ENCODE results near the gene KCTD10. TPM values are rescaled to one million over a fixed set of nuclear protein-coding genes. Genes with fewer than 3 reads are reported as not detected.

The KCTD10 gene
- total and polyA plus RNA-seq, 9 of the 15 experiments (the other 6 are each of a cell fraction or from before 2014, with no cell fraction given) = 1.9 to 37.5 (median 15.7) TPM

DNA sequence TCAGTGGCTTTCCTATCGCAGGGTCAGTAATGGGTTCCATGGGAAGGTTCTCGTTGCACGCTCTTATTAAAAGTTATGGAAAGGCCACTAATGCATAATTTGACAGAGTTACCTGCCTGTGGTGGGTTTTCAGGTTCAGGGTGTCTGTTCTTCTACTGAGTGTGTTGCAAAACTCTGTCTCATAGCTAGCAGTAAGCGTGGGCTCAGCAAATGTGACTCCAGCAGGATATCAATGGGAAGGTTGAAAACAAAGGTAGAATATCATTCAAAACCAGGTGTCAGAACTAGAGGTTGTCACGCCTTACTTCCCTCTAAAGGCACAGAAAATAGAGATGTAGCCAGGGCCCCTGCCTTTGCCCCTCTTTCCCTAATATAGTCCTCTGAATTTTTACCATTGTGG is 25.2 kb upstream of the KCTD10 start (continued):
- TF ChIP-seq CHCHD3 (CRISPR knock-in tag; IDR thresholded peaks at IDR 0.05) (no peak), BRF1 (IDR thresholded peaks at IDR 0.05; ENCODE audit: borderline replicate concordance, extremely low read depth, insufficient read length) (no peak)
- TF ChIP-seq, protein P1, sequence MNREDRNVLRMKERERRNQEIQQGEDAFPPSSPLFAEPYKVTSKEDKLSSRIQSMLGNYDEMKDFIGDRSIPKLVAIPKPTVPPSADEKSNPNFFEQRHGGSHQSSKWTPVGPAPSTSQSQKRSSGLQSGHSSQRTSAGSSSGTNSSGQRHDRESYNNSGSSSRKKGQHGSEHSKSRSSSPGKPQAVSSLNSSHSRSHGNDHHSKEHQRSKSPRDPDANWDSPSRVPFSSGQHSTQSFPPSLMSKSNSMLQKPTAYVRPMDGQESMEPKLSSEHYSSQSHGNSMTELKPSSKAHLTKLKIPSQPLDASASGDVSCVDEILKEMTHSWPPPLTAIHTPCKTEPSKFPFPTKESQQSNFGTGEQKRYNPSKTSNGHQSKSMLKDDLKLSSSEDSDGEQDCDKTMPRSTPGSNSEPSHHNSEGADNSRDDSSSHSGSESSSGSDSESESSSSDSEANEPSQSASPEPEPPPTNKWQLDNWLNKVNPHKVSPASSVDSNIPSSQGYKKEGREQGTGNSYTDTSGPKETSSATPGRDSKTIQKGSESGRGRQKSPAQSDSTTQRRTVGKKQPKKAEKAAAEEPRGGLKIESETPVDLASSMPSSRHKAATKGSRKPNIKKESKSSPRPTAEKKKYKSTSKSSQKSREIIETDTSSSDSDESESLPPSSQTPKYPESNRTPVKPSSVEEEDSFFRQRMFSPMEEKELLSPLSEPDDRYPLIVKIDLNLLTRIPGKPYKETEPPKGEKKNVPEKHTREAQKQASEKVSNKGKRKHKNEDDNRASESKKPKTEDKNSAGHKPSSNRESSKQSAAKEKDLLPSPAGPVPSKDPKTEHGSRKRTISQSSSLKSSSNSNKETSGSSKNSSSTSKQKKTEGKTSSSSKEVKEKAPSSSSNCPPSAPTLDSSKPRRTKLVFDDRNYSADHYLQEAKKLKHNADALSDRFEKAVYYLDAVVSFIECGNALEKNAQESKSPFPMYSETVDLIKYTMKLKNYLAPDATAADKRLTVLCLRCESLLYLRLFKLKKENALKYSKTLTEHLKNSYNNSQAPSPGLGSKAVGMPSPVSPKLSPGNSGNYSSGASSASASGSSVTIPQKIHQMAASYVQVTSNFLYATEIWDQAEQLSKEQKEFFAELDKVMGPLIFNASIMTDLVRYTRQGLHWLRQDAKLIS (CRISPR knock-in tag; IDR thresholded peaks at IDR 0.05) = no peak

DNA sequence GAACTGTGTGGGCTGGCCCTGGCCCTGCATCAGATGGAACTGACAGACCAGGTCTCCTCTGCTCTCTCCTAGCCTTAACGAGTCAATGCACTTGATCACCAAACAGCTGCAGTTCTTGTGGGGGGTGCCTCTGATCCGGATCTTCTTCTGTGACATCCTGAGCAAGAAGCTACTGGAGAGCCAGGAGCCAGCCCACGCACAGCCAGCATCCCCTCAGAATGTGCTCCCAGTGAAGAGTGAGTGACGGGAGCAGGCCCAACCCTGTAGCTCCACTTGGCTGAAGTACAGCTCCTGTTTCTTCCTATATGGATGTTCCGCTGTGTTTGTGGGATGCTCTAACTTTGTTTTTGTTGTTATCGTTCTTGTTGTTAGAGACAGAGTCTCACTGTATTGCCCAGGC is 24.2 kb upstream of the KCTD10 start:
- FAIRE-seq (no peak), ATAC-seq (no peak), DNase-seq (ENCODE audit: extremely low read depth in 1 of 4, low spot score in 3 of 4) (no peak)
- Histone ChIP-seq H3K27ac (ENCODE audit: extremely low read depth, low read depth, low read length) (no peak overlapping the region), H3K79me2 (ENCODE audit: control insufficient read depth, insufficient read depth, low read length) (no peaks in the 10 kb centered on the region), H3K27me3 (ENCODE audit: control insufficient read depth in 2 of 2, insufficient read depth in 2 of 2, low read length in 2 of 2) (no peaks in the 10 kb centered on the region), H4K20me1 (replicated peaks; ENCODE audit: control insufficient read depth, insufficient read depth, low read length) (no peaks in the 10 kb centered on the region), H3K36me3 (ENCODE audit: control insufficient read depth, insufficient read depth, low read length) (peaks cover 76% of the 10 kb centered on the region; the same call in 2 of the 3 replicates), H3K4me1 (replicated peaks in 1 of 2; ENCODE audit: control insufficient read depth in 2 of 2, insufficient read depth in 2 of 2, low read length in 2 of 2) (no peaks in the 10 kb centered on the region), H3K4me2 (ENCODE audit: insufficient read depth, low read length) (no peak overlapping the region), H2AFZ (ENCODE audit: low read depth, low read length) (no peak overlapping the region), H3K9me1 (ENCODE audit: control insufficient read depth, insufficient read depth, low read length) (no peaks in the 10 kb centered on the region), H3K9me3 (replicated peaks; ENCODE audit: control insufficient read depth, insufficient read depth, low read depth, low read length) (no peaks in the 10 kb centered on the region), H3K9ac (ENCODE audit: insufficient read depth in 1 of 2, low read depth in 2 of 2, low read length in 2 of 2) (no peak overlapping the region), H3K4me3 (no peak overlapping the region)
- in situ Hi-C loops (cut with MboI) = no loop called here
- CTCF ChIA-PET (ENCODE audit: low intra/inter-chr PET ratio) = no interaction called here
- intact Hi-C loops (cut with micrococcal nuclease) = no loop called here
- WGBS (ENCODE audit: insufficient coverage, low coverage, missing lambda C conversion rate) = 65% methylated on average over 6 of the region's 6 CpGs
- BruUV-seq (replicated peaks) = no TSS peak
- POLR2A ChIA-PET = interaction anchor here (0.7 kb wide), 1 partner anchor 72 kb away, joined by 3 read pairs; the partner anchor contains the start of genes MMAB and MVK
- TF ChIP-seq, protein P2, sequence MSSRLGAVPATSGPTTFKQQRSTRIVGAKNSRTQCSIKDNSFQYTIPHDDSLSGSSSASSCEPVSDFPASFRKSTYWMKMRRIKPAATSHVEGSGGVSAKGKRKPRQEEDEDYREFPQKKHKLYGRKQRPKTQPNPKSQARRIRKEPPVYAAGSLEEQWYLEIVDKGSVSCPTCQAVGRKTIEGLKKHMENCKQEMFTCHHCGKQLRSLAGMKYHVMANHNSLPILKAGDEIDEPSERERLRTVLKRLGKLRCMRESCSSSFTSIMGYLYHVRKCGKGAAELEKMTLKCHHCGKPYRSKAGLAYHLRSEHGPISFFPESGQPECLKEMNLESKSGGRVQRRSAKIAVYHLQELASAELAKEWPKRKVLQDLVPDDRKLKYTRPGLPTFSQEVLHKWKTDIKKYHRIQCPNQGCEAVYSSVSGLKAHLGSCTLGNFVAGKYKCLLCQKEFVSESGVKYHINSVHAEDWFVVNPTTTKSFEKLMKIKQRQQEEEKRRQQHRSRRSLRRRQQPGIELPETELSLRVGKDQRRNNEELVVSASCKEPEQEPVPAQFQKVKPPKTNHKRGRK (tag; IDR thresholded peaks at IDR 0.05) = no peak
- no peak for TF ChIP-seq TEAD2 (tag; IDR thresholded peaks at IDR 0.05)
- TF ChIP-seq ASH1L (IDR thresholded peaks at IDR 0.05; ENCODE audit: borderline replicate concordance, low read depth, partially characterized antibody) = no peak
- TF ChIP-seq, protein P3, sequence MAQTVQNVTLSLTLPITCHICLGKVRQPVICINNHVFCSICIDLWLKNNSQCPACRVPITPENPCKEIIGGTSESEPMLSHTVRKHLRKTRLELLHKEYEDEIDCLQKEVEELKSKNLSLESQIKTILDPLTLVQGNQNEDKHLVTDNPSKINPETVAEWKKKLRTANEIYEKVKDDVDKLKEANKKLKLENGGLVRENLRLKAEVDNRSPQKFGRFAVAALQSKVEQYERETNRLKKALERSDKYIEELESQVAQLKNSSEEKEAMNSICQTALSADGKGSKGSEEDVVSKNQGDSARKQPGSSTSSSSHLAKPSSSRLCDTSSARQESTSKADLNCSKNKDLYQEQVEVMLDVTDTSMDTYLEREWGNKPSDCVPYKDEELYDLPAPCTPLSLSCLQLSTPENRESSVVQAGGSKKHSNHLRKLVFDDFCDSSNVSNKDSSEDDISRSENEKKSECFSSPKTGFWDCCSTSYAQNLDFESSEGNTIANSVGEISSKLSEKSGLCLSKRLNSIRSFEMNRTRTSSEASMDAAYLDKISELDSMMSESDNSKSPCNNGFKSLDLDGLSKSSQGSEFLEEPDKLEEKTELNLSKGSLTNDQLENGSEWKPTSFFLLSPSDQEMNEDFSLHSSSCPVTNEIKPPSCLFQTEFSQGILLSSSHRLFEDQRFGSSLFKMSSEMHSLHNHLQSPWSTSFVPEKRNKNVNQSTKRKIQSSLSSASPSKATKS (CRISPR knock-in tag; IDR thresholded peaks at IDR 0.05) = no peak
- TF ChIP-seq ELF1 (tag; IDR thresholded peaks at IDR 0.05) = no peak
